Activated CD8-positive, alpha-beta memory T cell treated with anti-CD3 and anti-CD28 coated beads, Interleukin-2, amount 50 U/mL, for 1 hour (primary cell): ENCODE measurements around the gene HTR6.
"Not testable (repeated sequence)": the region's sequence is repeated elsewhere in the genome, so short reads cannot be mapped to it uniquely, and the experiment has no call there.

Experiments used
- DNase-seq: peaks from one replicate; pipeline ENCODE4 v3.0.0-alpha.2; 2020; ENCODE audit errors: extremely low read depth

HTR6 gene

DNA sequence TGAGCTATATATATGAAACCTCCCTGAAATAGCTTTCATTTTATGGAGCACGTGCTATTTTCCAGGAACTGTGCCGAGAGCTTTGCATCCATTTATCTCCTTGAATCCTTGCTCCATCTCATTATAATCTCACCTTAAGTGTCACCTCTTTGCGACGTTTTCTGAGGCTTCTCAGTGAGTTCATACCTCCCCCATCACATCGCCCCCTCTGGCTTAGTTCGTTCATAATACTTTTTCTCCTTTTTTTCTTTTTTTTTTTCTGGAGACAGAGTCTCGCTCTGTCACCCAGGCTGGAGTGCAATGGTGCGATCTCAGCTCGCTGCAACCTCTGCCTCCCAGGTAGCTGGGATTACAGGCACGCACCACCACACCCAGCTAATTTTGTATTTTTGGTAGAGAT, 25.4 kb upstream of the HTR6 start:
- DNase-seq = not testable (repeated sequence)

DNA sequence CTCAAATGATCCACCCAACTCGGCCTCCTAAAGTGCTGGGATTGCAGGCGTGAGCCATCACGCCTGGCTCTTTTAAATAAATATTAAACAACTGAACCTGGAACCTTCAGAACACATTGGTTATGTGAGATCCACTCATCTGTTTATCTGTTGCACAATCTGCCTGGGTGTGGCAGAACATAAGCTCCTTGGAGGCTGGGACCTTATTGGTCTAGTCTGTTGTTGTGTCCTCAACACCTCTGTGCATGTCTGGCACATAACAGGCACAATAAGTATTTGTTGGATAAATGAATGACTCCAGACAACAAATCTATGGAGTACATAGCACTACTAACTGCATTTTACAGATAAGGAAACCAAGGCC, 24.7 kb upstream of the HTR6 start:
- DNase-seq = no peak

DNA sequence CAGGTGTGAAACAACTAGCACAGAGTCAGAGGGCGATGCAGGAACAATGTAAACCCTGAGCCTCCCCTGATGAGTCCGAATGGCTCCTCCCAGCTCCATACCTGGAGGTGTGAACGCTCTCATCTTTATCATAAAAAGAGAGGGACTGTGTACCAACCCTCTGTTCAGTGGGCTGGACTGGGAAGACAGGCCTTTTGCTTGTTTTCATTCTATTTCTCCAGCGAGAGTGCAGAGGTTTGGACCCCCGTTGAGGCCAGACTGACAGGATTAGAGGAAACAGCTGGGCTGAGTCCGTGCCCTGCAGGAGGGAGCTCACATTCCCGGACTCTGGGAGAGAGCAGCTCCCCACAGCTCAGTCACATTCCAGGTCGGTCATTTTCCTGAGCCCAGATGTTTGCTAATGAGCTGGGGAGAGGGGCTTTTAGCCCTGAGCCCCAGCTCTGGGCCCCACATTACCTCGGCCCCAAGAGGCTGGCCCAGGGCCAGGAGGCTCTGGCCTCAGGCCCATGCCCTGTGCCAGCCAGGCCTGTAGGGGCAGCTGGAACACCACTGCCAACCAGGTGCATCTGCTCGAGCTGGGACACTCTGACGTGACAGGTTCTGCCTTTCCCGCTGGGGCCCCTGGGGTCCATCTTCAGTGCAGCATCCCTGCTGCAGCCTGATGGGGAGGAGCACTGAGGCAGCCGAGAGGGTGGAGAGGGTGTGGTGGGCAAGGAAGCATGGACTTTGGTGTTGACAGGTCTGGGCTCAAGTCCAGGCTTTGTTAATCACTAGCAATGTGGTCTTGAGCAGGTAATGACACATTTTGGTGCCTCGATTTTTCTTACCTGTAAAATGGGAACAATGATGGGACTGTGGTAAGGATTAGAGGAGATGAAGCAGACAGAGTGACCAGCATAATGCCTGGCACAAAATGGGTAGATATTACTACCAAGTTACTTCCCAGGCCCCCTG, 24.0 kb upstream of the HTR6 start:
- DNase-seq = no peak

DNA sequence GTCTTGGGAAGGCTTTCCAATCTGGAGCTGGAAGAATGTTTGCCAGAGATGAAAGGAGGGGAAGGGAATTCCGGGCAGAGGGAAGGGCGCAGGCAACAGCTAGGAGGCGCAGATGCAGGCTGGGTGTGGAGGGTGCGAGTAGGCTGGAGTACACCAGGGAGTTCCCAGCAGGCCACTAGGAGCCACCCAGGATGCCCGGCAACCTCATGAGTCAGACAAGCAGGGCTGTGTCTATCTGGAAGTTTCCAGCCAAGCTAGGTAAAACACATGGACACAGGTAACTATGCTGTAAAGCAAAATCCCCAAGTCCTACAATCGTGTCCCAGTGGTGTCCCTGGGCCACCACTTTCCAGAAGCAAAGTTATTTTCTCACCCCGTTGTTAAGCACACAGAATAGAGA, 21.6 kb upstream of the HTR6 start:
- DNase-seq = no peak

DNA sequence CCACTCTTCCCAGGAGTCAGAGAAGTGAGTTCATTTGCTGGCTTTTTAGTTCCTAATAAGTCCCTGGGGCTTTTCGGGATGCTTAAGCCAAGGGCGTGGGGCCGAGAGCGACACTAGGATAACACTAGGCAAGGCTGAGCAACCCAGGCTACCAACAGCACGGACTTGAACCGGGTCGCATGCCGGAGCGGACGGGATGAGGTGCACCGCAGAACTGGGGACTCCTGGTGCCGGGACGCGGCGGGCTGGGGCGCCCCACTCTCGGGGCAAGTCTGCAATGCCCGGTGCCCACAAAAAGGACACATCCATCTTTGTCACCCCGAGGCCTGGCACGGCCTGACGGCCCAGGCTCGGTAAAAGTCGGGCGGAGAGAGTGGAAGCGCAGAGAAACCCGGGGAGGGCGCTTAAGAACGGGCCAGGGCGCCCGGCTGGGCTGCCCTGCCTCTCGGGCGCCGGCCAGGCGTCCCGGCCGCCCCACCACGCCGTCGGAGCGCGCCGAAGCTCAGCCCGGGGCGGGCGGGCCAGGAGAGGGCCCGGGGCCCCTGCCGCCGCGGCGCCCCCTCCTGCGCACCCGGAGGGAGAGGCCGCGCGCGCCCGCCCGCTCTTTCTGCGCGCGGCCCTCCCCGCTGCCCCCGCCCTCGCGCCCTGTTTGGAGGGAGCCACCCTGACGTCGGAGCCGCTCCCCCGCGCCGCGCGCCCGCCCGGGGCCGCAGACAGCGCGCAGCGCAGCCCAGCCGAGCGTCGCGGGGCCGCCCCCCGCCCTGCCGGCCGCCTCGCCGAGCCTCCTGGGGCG, 20.9 kb upstream of the HTR6 start, which contains the start of gene NBL1:
TSS of gene NBL1 (plus strand) at position 710 of the 793 bp plus-strand sequence. CDS start 10,720 bp downstream, outside the sequence.
- DNase-seq = peak; percentile 49

DNA sequence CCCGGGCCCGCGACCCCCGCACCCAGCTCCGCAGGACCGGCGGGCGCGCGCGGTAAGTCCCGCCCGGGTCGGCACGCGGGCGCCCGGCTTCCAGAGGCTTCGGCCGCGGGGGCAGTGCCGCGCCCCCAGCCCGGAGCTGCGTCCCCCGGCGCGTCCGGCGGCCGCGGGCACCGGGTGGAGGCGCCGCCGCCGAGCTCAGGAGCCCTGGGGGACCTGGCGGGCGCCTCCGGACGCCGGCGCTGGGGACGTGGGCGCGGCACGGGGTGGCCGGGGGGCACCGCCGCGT, 20.3 kb upstream of the HTR6 start:
- no peak for DNase-seq

DNA sequence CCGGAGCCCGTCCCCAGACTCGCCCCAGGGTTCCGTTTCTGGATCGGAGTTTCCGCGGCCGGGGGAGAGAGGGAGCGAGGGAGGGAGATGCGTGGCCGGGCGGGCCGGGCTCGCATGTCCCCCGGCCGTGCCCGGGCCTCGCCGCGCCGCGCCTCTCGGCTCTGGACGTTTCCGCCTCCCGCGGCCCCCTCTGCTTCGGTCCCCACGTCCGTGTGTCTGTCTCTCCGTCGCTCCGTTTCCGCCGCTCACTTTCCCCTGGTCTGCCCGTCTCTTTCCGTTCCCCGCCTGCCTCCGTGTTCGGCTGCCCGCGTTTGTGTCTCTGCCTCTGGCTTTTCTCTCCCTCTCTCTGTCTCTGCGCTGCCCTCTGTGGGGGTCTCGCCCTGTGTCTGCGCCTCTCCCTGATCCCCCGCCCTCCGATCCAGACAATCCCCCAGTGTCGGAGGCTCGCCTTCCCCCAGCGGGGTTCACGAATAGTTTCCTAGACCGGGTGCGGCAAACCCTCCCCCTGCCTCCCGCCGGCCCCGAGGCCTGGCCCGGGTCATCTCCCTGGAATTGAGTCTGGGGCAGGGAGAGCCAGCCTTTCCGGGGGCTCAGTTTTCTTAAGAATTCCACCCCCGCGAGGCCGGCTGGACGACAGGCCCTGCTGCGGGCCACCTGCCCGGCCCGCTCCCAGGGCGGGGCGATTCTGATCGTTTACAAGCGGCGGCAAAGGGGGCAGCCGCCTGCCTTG, 19.8 kb upstream of the HTR6 start:
- DNase-seq = no peak

DNA sequence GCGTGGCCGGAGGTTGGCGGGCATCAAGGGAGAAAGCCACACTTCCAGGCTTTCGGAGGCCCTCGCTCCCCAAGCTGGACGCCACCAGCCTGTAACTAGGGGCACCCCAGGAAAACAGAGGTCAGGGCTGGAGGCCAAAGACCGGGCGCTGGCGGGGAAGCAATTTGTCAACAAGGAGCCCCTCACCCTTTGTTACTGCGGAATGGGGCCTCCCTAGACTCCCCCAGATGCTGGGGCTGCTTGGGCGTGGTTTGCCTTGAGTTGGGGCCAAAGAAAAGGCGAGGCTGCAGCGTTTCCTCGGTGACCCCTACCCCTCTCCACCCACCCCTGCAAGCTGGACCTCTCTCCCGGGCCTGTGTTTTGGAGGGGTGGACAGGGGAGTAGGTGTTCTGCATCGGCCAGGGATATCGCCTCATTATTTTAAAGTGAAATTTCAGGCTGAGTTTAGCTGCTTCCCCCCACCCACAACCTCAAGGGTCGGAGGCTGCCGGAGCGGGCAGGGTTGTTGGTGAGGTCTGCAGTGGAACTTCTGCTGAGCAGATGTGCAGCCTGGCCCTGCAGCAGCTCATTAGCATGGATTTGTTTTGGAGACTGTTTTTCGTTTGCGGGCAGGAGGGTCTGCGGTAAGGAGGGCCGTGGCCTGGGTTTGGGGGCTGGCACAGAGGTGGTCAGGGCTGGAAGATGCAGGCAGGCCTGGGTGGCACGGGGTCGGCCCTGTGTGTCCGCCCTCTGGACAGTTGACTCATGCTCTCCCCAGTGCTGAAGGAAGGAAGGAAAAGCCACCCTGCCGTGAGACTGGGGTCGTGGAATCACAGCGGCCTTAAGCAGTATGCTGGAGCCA, 19.0 kb upstream of the HTR6 start:
- no peak for DNase-seq

DNA sequence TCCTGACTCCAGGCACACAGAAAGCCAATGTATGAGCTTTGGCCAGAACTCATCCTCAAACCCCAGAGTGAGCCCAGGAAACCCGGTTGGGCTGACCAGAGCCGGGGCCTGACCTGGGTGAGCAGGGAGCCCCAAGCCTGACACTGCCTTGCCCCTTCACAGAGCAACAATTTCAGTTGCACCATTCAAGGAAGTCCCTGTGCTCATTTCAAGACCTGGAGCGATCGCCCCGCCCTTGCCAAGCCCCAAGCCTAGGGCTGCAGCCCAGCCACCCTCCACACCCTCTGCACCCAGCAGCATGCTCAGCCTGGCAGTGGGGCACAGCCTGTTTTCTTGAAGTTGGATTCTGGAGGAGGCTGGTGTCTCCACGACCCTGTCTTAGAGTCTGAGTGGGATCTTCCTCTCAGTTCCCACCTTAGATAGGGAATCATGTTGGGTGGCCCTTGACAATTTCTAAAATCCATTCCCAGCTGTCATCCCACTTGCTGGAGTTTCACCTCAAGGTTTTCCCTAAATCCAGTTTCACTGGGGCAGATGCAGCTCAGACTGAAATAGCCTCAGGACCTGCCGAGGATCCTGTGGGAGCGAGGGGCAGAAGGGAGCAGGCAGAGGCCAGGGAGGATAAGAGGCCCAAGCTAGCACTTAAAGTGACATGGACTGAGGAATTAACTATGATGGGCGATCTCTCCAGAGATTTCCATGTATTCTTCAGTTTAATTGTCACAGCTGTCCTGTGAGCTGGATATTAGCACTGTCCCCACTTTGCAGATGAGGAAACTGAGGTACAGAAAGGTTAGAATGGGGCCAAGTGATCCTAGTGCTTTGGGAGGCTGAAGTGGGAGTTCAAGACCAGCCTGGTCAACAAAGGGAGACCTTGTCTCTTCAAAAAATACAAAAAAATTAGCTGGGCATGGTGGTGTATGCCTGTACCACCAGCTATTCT, 18.0 kb upstream of the HTR6 start:
- no peak for DNase-seq

DNA sequence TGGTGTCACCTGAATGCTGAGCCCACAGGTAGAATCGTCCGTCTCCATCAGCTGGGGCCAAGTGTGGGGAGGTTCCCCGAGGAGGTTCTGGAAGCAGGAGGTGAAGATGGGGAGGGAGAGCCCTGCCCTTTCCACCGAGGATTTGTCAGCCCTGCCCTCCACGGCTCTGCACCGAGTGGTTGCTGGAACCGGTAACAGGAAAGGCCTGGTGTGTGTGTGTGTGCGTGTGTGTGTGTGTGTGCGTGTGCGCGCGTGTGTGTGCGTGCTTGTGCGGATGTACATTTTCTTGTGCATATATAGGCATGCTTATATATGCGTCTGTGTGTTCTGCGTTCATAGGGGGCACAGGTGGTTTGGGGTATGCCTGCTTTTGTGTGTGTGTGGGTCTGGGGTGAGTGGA, 17.0 kb upstream of the HTR6 start:
- no peak for DNase-seq

DNA sequence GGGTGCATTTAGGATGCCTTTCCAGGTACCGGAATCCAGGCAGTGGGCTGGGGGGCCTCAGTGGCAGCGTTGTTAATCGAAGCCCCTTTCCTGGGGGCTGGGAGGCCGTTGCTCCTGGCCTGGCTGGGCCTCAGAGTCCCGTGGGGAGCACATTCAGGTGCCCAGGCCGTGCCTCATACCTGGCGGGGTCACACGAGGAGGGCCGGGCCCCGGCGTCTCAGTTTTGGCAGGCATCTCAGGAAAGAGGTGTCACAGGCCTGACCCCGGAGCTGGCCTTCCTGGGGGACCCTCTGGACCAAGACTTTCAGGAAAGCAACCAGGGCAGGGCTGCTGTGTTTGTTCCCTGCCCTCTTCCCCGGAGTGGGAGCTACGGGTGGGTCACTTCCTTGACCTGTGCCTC, 16.4 kb upstream of the HTR6 start:
- DNase-seq = no peak

DNA sequence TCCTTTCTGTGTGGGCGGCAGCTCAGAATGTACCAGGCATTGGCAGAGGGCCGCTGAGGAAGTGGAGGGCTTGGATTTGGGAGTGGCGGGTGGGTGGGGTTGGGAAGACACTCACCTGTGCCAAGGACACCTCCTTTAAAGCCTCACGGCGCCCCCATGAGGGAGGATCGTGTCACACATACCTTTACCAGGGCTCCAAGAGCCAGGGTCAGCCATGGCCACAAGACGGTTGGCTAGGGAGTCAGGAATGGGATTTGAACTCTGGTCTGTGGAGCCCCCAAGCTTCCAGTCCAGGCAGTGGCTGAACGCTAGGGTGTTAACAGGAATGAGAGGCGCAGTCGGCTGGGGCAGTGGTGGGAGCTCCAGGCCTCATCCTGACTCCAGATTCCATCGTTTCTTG, 16.0 kb upstream of the HTR6 start:
- no peak for DNase-seq

DNA sequence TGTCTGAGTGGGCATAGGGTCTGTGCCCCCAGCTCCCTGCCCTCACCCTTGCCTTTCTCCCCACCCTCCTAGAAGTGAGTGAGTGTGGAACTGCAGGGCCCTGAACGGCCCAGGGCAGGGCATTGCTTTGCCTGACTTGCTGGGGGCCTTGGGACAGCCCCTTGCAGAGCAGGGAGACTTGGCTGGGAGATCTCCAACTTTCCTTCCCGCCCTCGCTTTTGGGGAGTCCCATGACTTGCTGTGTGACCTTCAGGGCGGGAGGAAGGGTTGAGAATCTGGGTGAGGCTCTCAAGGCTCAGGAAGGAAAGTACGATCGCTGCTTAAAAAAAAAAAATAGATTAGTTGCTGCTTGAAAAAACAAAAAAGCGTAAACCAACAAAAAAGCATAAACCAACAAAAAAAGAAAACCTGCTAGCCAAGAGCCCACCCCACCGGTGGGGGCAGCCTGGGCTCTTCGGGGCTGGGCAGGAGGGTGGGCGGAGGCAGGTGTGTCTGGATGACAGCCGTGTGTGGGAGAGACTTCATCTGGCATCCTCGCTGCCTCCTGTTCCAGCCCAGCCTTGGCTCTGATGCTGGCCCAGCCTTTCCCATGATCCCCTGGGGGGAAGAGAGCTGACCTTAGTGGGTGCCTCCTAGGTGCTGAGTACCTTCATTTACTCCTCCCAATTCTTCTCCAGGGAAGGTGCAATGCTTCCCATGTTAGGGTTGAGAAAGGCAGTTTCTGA, 14.1 kb upstream of the HTR6 start:
- DNase-seq = no peak

DNA sequence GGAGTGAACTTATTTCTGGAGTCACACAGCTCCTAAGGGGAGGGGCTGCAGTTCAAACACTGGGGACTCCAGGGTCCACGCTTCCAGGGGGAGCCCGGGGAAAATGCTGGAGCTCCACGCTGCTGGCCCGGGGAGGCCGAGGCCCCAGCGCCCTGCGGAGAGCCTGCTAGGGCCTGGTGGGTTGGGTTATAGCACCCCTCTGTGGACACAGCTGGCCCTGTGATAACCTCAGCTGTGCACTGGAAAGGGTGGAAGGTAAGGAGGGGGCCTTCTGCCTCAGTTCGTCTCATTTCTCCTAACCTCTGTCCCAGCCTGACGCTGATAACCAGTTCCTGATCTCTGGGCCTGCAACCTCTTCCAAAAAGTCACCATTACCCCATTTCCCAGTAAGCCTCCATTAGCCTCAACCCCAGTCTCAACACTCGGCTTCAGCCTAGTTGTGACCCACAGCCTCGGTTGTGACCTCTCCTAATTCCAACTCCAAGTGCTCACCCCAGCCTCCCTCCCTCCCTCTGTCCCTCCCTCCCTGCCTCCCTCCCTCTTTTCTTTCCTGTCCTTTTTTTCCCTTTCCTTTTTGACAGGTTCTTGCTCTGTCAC, 13.4 kb upstream of the HTR6 start:
- DNase-seq = no peak

DNA sequence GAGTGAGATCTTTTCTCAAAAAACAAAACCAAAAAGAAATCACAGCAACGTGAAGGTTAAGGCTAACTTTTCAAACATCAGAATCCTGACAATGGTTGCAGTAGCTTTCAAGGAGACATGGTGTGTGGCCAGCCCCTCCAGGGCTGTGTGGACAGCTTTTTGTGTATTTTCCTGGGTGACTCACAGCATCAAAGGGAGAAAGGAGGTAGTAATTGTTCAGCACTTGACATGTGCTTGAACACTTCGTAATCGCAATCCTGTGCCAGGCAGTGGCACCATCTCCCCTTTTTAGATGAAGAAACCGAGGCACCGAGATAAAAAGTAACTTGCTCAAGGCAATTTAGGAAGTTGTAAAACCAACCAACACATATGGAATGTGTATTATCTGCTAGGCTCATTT, 10.3 kb upstream of the HTR6 start:
- DNase-seq = no peak

DNA sequence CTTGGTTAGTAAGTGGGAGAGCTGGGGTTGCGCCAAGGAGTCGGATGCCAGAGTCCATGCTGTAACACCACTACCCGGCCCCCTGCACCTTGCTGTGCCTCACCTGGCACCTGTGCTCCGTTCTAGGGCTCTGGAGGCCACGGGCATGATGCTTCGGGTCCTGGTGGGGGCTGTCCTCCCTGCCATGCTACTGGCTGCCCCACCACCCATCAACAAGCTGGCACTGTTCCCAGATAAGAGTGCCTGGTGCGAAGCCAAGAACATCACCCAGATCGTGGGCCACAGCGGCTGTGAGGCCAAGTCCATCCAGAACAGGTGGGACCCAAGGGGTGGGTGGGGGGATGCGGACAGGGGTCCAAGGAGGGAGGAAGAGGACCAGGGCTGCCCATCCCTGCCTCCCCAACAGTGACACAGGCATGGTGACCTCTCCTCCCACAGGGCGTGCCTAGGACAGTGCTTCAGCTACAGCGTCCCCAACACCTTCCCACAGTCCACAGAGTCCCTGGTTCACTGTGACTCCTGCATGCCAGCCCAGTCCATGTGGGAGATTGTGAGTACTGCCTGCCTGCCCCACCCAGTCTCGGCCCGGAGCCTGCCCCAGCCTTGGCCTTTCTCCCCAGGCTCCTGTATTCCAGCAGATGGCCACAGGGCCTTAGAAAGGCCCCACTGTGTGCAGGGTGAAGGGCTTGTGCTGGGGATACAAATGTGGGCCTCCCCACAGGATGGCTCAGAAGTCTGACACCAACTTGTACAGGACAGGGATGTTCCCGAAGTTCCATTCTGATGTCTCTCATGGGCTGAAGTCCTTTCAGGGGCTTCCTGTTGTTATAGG, 9.6 kb upstream of the HTR6 start:
- DNase-seq = no peak

DNA sequence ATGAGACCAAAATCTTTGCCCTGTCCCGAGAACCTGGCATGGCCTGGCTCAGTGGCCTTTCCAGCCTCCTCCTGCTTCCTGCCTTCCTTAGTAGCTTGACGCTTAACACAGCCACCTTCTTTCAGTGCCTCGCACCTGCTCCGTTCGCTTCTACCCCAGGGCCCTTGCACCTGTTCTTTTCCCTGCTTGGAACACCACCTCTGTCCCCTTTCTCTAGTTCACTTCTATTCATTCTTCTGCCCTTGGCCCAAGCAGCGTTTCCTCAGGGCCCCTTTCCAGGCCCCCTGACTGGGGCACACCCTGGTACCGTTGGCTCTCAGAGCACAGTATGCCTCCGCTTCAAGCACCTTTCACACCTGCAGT, 9.0 kb upstream of the HTR6 start:
- DNase-seq = no peak

DNA sequence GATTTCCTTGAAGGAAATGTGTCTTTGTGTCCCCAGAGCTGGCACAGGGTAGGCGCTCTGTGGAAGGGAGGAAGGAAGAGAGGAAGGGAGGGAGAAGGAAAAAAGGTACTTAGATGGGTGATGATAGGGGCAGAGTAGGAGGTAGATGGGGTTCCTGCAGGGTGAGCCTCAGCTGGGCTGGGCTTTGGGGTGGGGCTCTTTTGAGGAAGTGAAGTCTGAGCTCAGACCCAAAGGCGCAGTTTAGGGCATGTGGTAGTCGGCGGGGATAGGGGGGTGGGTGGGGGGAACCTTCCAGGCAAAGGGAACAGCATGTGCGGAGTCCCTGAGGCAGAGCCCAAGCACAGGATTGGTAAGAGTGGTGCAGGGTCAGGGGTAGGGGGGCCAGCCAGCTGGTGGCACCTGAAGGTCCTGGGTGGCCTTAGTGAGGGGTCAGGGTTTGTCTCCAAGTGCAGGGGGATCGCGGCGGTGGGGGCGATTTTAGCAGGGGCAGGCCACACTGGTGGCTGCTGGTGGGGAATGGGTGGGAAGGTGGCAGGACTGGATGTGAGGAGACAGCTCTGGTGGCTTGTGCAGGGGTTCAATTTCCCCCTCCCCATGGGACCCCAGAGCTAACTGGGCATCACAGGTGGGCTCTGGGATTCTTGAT, 8.4 kb upstream of the HTR6 start:
- DNase-seq = no peak
